Neural cell (in vitro differentiated cells): ENCODE measurements around the gene CAPN15.

Experiments
- CTCF ChIP-seq: fragments of 450-650 bp; IDR thresholded peaks from 2 replicates; pipeline ENCODE4 v1.5.1; 2014; ENCODE audit warnings: antibody characterized with exemption, mild to moderate bottlenecking, moderate library complexity; ENCODE audit not compliant: poor library complexity, severe bottlenecking
- EP300 ChIP-seq: fragments of 450-650 bp; conservative IDR thresholded peaks from 2 replicates; pipeline ENCODE4 v1.6.1; 2014; ENCODE audit warnings: antibody characterized with exemption, mild to moderate bottlenecking, moderate library complexity; ENCODE audit not compliant: poor library complexity, severe bottlenecking
- EZH2 ChIP-seq: fragments of 200-600, 300-800 bp; shearing (Covaris generic), sonication (generic); IDR thresholded peaks from 2 replicates; pipeline ENCODE4 v1.6.1; 2014; ENCODE audit warnings: antibody characterized with exemption, low read length, borderline replicate concordance, mild to moderate bottlenecking; ENCODE audit not compliant: insufficient read depth, poor library complexity, severe bottlenecking
- MXI1 ChIP-seq: fragments of 450-650 bp; conservative IDR thresholded peaks from 2 replicates; pipeline ENCODE4 v1.6.1; 2014; ENCODE audit warnings: antibody characterized with exemption, mild to moderate bottlenecking; ENCODE audit not compliant: poor library complexity, severe bottlenecking
- POLR2AphosphoS5 ChIP-seq: IDR thresholded peaks from 2 replicates; pipeline ENCODE4 v1.6.1; 2012
- SMC3 ChIP-seq: fragments of 450-650 bp; conservative IDR thresholded peaks from 2 replicates; pipeline ENCODE4 v1.6.1; 2014; ENCODE audit warnings: antibody characterized with exemption, mild to moderate bottlenecking, moderate library complexity; ENCODE audit not compliant: poor library complexity
- TAF1 ChIP-seq: IDR thresholded peaks from 2 replicates; pipeline ENCODE4 v1.6.1; 2012; ENCODE audit warnings: low read depth
- TF ChIP-seq, protein P1 (sequence below): IDR thresholded peaks from 2 replicates; pipeline ENCODE4 v1.6.1; 2012; ENCODE audit warnings: borderline replicate concordance

DNA sequence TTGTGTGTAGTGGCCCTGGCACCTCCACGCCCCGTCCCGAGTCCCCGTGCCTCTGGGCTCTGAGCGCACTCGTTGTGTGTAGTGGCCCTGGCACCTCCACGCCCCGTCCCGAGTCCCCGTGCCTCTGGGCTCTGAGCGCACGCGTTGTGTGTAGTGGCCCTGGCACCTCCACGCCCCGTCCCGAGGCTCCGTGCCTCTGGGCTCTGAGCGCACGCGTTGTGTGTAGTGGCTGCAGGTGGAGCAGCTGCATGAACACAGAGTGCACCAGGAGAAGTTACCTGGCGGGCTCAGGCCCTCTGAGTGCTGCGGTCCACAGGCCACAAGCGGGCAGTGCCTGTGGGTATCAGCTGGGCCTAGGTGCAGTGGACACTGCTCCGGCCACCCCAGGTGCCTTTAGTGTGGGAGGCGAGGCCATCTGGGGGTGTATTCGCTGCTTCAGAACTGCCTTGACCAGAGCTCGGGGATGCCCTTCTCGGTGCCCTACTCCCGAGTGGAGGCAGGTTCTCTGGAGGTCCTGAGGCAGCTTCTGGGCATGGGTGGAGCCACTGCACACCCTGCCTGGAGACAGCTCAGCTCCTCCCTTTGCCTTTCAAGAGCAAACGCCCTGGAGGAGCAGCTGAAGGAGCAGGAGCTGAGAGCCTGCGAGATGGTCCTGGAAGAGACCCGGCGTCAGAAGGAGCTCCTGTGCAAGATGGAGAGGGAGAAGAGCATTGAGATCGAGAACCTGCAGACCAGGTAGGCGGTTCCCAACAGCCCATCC is 17.3 kb upstream of the CAPN15 start:
- TF ChIP-seq, protein P1, sequence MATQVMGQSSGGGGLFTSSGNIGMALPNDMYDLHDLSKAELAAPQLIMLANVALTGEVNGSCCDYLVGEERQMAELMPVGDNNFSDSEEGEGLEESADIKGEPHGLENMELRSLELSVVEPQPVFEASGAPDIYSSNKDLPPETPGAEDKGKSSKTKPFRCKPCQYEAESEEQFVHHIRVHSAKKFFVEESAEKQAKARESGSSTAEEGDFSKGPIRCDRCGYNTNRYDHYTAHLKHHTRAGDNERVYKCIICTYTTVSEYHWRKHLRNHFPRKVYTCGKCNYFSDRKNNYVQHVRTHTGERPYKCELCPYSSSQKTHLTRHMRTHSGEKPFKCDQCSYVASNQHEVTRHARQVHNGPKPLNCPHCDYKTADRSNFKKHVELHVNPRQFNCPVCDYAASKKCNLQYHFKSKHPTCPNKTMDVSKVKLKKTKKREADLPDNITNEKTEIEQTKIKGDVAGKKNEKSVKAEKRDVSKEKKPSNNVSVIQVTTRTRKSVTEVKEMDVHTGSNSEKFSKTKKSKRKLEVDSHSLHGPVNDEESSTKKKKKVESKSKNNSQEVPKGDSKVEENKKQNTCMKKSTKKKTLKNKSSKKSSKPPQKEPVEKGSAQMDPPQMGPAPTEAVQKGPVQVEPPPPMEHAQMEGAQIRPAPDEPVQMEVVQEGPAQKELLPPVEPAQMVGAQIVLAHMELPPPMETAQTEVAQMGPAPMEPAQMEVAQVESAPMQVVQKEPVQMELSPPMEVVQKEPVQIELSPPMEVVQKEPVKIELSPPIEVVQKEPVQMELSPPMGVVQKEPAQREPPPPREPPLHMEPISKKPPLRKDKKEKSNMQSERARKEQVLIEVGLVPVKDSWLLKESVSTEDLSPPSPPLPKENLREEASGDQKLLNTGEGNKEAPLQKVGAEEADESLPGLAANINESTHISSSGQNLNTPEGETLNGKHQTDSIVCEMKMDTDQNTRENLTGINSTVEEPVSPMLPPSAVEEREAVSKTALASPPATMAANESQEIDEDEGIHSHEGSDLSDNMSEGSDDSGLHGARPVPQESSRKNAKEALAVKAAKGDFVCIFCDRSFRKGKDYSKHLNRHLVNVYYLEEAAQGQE: no peak
- TF ChIP-seq CTCF: no peak
- no peak for TF ChIP-seq SMC3
- TF ChIP-seq EZH2: no peak
- TF ChIP-seq TAF1: no peak
- no peak for TF ChIP-seq MXI1
- no peak for TF ChIP-seq POLR2AphosphoS5
- TF ChIP-seq EP300: no peak
